ENCODE data around the gene NOB1. TPM values are rescaled to one million over a fixed set of nuclear protein-coding genes. Genes with fewer than 3 reads are reported as not detected.

NOB1 gene
- total RNA-seq, 1 experiment from 2014 or later, result 172 TPM

DNA sequence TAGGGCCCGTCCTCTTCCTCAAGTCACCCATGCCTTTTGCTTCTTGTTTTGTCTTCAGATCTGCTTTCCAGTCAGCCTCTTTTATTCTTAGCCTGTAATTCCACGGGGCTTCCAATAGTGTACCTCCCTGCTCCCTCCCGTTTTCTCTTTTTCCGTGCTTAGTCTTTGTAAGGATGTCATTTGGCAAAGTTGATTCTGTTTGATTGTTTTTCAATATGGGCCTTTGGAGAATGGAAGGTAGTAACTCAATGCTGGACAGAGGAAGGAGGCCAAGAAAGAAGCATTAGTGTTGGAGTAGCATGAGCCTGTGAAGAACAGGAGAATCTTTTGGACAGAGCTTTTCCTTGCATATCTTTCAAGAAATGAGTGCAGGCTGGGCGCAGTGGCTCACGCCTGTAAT lies 13.9 kb upstream of the NOB1 start:
- H3K4me3 ChIP-seq (replicated peaks in 1 of 2; ENCODE audit: low read depth in 1 of 2, low read length in 2 of 2), result no peak overlapping the region
- H3K4me2 ChIP-seq (ENCODE audit: low read length), result no peak overlapping the region
- H3K4me1 ChIP-seq (ENCODE audit: control insufficient read depth in 1 of 2, insufficient read depth in 2 of 2, low read length in 2 of 2), result peaks cover 16 to 34% of the 10 kb centered on the region in 2 experiments
- CTCF ChIA-PET, result no interaction called here
- RAD21 ChIA-PET (ENCODE audit: low non-redundant PET in 1 of 2, low total read pairs in 2 of 2, uncharacterized antibody in 2 of 2, unreplicated experiment in 2 of 2), result no interaction called here
- POLR2A ChIA-PET, result no interaction called here
- H3K36me3 ChIP-seq (ENCODE audit: control insufficient read depth in 1 of 2, insufficient read depth in 2 of 2, low read length in 2 of 2), result no peaks in the 10 kb centered on the region
- no peak overlapping the region for H2AFZ ChIP-seq (ENCODE audit: low read depth, low read length, poor library complexity, severe bottlenecking)
- no peaks in the 10 kb centered on the region for H3K9me3 ChIP-seq (ENCODE audit: control insufficient read depth in 1 of 2, insufficient read depth in 1 of 2, low read depth in 1 of 2, low read length in 2 of 2)
- H3K9ac ChIP-seq (ENCODE audit: low read length), result no peak overlapping the region
- TF ChIP-seq EZH2 (IDR thresholded peaks at IDR 0.05) (no peak), ELF1 (IDR thresholded peaks at IDR 0.05; ENCODE audit: borderline replicate concordance, low read depth) (no peak), TCF7L2 (IDR thresholded peaks at IDR 0.05; ENCODE audit: borderline replicate concordance, extremely low read depth, insufficient read depth, insufficient read length) (no peak), RAD21 (IDR thresholded peaks at IDR 0.05; ENCODE audit: low read depth) (no peak), SIN3A (IDR thresholded peaks at IDR 0.05; ENCODE audit: low read depth) (no peak), SRF (IDR thresholded peaks at IDR 0.05; ENCODE audit: low read depth) (no peak), EGR1 (IDR thresholded peaks at IDR 0.05; ENCODE audit: low read depth) (no peak), CBX3 (IDR thresholded peaks at IDR 0.05; ENCODE audit: low read depth) (no peak), ZFX (IDR thresholded peaks at IDR 0.05) (no peak), JUND (IDR thresholded peaks at IDR 0.05) (no peak), SP1 (IDR thresholded peaks at IDR 0.05; ENCODE audit: low read depth) (no peak), YY1 (IDR thresholded peaks at IDR 0.05; ENCODE audit: extremely low read depth, insufficient replicate concordance, low read depth, low read length) (no peak)
- TF ChIP-seq, protein P1, sequence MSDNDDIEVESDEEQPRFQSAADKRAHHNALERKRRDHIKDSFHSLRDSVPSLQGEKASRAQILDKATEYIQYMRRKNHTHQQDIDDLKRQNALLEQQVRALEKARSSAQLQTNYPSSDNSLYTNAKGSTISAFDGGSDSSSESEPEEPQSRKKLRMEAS (IDR thresholded peaks at IDR 0.05), result no peak
- TF ChIP-seq, protein P2, sequence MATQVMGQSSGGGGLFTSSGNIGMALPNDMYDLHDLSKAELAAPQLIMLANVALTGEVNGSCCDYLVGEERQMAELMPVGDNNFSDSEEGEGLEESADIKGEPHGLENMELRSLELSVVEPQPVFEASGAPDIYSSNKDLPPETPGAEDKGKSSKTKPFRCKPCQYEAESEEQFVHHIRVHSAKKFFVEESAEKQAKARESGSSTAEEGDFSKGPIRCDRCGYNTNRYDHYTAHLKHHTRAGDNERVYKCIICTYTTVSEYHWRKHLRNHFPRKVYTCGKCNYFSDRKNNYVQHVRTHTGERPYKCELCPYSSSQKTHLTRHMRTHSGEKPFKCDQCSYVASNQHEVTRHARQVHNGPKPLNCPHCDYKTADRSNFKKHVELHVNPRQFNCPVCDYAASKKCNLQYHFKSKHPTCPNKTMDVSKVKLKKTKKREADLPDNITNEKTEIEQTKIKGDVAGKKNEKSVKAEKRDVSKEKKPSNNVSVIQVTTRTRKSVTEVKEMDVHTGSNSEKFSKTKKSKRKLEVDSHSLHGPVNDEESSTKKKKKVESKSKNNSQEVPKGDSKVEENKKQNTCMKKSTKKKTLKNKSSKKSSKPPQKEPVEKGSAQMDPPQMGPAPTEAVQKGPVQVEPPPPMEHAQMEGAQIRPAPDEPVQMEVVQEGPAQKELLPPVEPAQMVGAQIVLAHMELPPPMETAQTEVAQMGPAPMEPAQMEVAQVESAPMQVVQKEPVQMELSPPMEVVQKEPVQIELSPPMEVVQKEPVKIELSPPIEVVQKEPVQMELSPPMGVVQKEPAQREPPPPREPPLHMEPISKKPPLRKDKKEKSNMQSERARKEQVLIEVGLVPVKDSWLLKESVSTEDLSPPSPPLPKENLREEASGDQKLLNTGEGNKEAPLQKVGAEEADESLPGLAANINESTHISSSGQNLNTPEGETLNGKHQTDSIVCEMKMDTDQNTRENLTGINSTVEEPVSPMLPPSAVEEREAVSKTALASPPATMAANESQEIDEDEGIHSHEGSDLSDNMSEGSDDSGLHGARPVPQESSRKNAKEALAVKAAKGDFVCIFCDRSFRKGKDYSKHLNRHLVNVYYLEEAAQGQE (IDR thresholded peaks at IDR 0.05; ENCODE audit: low read depth), result no peak
- TF ChIP-seq, protein P3, sequence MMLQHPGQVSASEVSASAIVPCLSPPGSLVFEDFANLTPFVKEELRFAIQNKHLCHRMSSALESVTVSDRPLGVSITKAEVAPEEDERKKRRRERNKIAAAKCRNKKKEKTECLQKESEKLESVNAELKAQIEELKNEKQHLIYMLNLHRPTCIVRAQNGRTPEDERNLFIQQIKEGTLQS (IDR thresholded peaks at IDR 0.05), result no peak
- TF ChIP-seq, protein P4, sequence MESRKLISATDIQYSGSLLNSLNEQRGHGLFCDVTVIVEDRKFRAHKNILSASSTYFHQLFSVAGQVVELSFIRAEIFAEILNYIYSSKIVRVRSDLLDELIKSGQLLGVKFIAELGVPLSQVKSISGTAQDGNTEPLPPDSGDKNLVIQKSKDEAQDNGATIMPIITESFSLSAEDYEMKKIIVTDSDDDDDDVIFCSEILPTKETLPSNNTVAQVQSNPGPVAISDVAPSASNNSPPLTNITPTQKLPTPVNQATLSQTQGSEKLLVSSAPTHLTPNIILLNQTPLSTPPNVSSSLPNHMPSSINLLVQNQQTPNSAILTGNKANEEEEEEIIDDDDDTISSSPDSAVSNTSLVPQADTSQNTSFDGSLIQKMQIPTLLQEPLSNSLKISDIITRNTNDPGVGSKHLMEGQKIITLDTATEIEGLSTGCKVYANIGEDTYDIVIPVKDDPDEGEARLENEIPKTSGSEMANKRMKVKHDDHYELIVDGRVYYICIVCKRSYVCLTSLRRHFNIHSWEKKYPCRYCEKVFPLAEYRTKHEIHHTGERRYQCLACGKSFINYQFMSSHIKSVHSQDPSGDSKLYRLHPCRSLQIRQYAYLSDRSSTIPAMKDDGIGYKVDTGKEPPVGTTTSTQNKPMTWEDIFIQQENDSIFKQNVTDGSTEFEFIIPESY (IDR thresholded peaks at IDR 0.05; ENCODE audit: extremely low read depth, insufficient replicate concordance, low read length), result no peak
- no peaks in the 10 kb centered on the region for H4K20me1 ChIP-seq (ENCODE audit: insufficient read depth)
- H3K9me2 ChIP-seq (ENCODE audit: insufficient read depth), result no peaks in the 10 kb centered on the region
- H3K79me2 ChIP-seq (ENCODE audit: insufficient read depth, low read length), result peaks cover 79% of the 10 kb centered on the region
- DNase-seq (ENCODE audit: low read depth, low spot score) (no peak), ATAC-seq (no peak)
- intact Hi-C loops (cut with micrococcal nuclease), result no loop called here
- no peak overlapping the region for H3K27ac ChIP-seq (ENCODE audit: low read depth, low read length)
- H3K27me3 ChIP-seq (ENCODE audit: insufficient read depth, low read length), result no peaks in the 10 kb centered on the region
- no TSS peak for BruUV-seq (replicated peaks)
